SIG-M5 treated with dmso at 0.1 percent for 504 hours (cell line): ENCODE measurements around the gene CIB4.

Source experiments
- DNase-seq: peaks from one replicate; lab custom pipeline; 2025; ENCODE audit not compliant: unreplicated experiment; lab: John Stamatoyannopoulos, UW

The CIB4 gene

GRCh38 chr2:26532301-26533250, 108.6 kb downstream of the CIB4 start:
- no peak for DNase-seq
